ENCODE data around the gene MERTK.

Gene MERTK

GRCh38 chr2:112073875-112074274 lies 175.5 kb downstream of the MERTK start:
- Histone ChIP-seq H3K9me3 (ENCODE audit: control insufficient read depth, low read length) (peaks cover 20% of the 10 kb centered on the region), H3K36me3 (ENCODE audit: control insufficient read depth, insufficient read depth, low read length) (peaks cover 86% of the 10 kb centered on the region), H3K4me1 (ENCODE audit: control insufficient read depth, insufficient read depth, low read length, poor library complexity, severe bottlenecking) (peaks cover 8% of the 10 kb centered on the region), H3K27ac (ENCODE audit: low read depth, low read length, severe bottlenecking) (no peak overlapping the region), H3K4me3 (ENCODE audit: extremely low read depth, insufficient read depth, low read length, poor library complexity, severe bottlenecking) (no peak overlapping the region)
- WGBS, 2 experiments (ENCODE audit: insufficient coverage in 2 of 2): 100% methylated on average over 1 of the region's 3 CpGs; no CpG with 5 or more reads in 1 of the 2 experiments

GRCh38 chr2:112074506-112074905 lies 176.1 kb downstream of the MERTK start:
- no CpG with 5 or more reads among the region's 1 CpG for WGBS, 2 experiments (ENCODE audit: insufficient coverage in 2 of 2)
- Histone ChIP-seq H3K27ac (ENCODE audit: low read depth, low read length, severe bottlenecking) (no peak overlapping the region), H3K4me1 (ENCODE audit: control insufficient read depth, insufficient read depth, low read length, poor library complexity, severe bottlenecking) (peaks cover 8% of the 10 kb centered on the region), H3K36me3 (ENCODE audit: control insufficient read depth, insufficient read depth, low read length) (peaks cover 85% of the 10 kb centered on the region), H3K4me3 (ENCODE audit: extremely low read depth, insufficient read depth, low read length, poor library complexity, severe bottlenecking) (no peak overlapping the region), H3K9me3 (ENCODE audit: control insufficient read depth, low read length) (peaks cover 20% of the 10 kb centered on the region)

- peaks cover 8% of the 10 kb centered on the region for H3K4me1 ChIP-seq (ENCODE audit: control insufficient read depth, insufficient read depth, low read length, poor library complexity, severe bottlenecking)
- no peak overlapping the region for H3K27ac ChIP-seq (ENCODE audit: low read depth, low read length, severe bottlenecking)
- H3K36me3 ChIP-seq (ENCODE audit: control insufficient read depth, insufficient read depth, low read length): peaks cover 73% of the 10 kb centered on the region
- peaks cover 12% of the 10 kb centered on the region for H3K9me3 ChIP-seq (ENCODE audit: control insufficient read depth, low read length)
- WGBS, 2 experiments (ENCODE audit: insufficient coverage in 2 of 2): 84 to 92% methylated on average over 6 of the region's 8 CpGs
- no peak overlapping the region for H3K4me3 ChIP-seq (ENCODE audit: extremely low read depth, insufficient read depth, low read length, poor library complexity, severe bottlenecking)
These were observed 177.3 kb downstream of the MERTK start for GRCh38 chr2:112075490-112076260.

GRCh38 chr2:112077814-112078213 lies 179.4 kb downstream of the MERTK start:
- 56 to 83% methylated on average over 1 of the region's 1 CpG for WGBS, 2 experiments (ENCODE audit: insufficient coverage in 2 of 2)
- peaks cover 75% of the 10 kb centered on the region for H3K36me3 ChIP-seq (ENCODE audit: control insufficient read depth, insufficient read depth, low read length)
- peaks cover 8% of the 10 kb centered on the region for H3K4me1 ChIP-seq (ENCODE audit: control insufficient read depth, insufficient read depth, low read length, poor library complexity, severe bottlenecking)
- no peak overlapping the region for H3K27ac ChIP-seq (ENCODE audit: low read depth, low read length, severe bottlenecking)
- no peak overlapping the region for H3K4me3 ChIP-seq (ENCODE audit: extremely low read depth, insufficient read depth, low read length, poor library complexity, severe bottlenecking)
- H3K9me3 ChIP-seq (ENCODE audit: control insufficient read depth, low read length): peaks cover 9% of the 10 kb centered on the region

Measured in mesodermal cell (in vitro differentiated cells).